Measurements from ENCODE around the gene FOXL3.

FOXL3 gene

DNA sequence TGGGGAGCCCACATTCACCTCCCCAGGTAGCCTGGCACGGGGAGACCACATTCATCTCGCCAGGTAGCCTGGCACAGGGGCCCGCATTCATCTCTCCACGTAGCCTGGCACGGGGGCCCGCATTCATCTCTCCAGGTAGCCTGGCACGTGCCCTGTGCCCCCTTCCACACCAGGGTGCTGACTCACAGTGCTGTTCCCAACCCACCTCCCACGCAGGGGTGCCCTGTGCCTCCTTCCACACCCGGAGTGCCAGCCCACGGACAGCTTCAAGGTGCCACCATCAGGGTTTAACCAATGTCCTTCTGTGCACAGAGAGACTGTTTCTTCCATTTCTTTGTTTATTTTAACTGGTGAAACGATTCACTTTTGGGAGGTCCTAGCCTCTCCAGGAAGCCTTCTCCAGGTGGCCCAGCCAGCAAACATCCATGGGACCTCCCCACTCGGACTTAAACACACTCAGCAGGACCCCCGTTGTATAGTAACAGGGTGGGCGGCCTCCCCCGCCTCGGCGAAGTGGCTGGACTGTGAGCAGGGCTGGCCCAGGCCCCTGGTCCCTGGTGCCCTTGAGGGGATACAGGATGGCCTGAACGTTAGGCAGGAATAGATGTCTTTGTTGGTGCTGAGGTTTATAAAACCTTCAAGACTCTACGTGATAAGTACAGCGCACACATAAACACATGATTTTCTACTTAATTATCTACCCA lies 41.1 kb upstream of the FOXL3 start:
- Histone ChIP-seq H3K27me3 (ENCODE audit: control insufficient read depth, insufficient read depth, low read length) (no peaks in the 10 kb centered on the region), H3K4me1 (ENCODE audit: control insufficient read depth, insufficient read depth, low read length) (no peaks in the 10 kb centered on the region), H3K4me3 (ENCODE audit: low read depth, low read length) (no peak overlapping the region), H3K9ac (ENCODE audit: low read depth, low read length) (no peak overlapping the region), H3K36me3 (ENCODE audit: control insufficient read depth, insufficient read depth, low read length) (peaks cover 54% of the 10 kb centered on the region), H3K27ac (ENCODE audit: low read depth, low read length) (no peak overlapping the region), H3K9me3 (ENCODE audit: control insufficient read depth, insufficient read depth, low read length) (no peaks in the 10 kb centered on the region)

DNA sequence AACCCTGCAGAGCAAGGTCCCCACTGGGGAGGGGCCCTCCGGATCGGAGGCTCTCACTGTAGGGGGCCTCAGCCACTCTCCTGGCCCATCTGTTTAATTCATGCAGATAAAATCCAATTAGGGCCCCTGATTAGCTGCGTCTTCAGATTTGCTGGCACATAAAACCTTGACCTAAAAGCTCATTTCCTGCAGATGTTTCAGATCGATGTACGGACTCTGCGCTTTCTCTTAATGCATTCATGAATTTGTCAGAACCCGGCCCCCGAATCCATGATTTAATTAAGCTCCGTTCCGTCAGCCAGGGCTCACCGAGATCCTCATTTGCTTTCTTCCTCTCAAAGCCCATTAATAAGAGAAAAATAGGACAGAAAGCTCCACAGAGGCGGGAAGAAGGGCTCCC lies 40.0 kb upstream of the FOXL3 start:
- peaks cover 54% of the 10 kb centered on the region for H3K36me3 ChIP-seq (ENCODE audit: control insufficient read depth, insufficient read depth, low read length)
- no peak overlapping the region for H3K9ac ChIP-seq (ENCODE audit: low read depth, low read length)
- no peak overlapping the region for H3K27ac ChIP-seq (ENCODE audit: low read depth, low read length)
- no peaks in the 10 kb centered on the region for H3K9me3 ChIP-seq (ENCODE audit: control insufficient read depth, insufficient read depth, low read length)
- H3K4me3 ChIP-seq (ENCODE audit: low read depth, low read length): no peak overlapping the region
- no peaks in the 10 kb centered on the region for H3K4me1 ChIP-seq (ENCODE audit: control insufficient read depth, insufficient read depth, low read length)
- no peaks in the 10 kb centered on the region for H3K27me3 ChIP-seq (ENCODE audit: control insufficient read depth, insufficient read depth, low read length)

DNA sequence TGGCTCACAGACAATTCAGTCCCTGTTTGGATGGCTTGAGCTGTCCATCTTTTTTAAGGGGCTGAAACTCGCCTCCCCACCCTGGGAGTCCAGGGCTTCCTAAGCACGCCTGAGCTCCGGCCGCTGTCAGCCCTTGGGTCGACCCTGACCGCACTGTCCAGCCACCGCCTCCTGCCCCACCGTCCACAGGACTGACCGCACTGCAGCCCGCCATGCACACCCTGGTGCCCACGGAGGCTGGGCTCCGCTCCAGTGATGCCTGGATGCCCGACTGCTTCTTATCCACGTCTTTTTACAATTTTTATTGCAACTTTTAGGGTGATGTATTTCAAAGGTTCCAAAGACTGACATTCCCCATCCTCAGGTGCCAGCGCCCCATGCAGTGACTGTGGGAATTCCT lies 39.4 kb upstream of the FOXL3 start:
- Histone ChIP-seq H3K9ac (ENCODE audit: low read depth, low read length) (no peak overlapping the region), H3K36me3 (ENCODE audit: control insufficient read depth, insufficient read depth, low read length) (peaks cover 60% of the 10 kb centered on the region), H3K4me1 (ENCODE audit: control insufficient read depth, insufficient read depth, low read length) (no peaks in the 10 kb centered on the region), H3K9me3 (ENCODE audit: control insufficient read depth, insufficient read depth, low read length) (no peaks in the 10 kb centered on the region), H3K4me3 (ENCODE audit: low read depth, low read length) (no peak overlapping the region), H3K27me3 (ENCODE audit: control insufficient read depth, insufficient read depth, low read length) (no peaks in the 10 kb centered on the region), H3K27ac (ENCODE audit: low read depth, low read length) (no peak overlapping the region)

DNA sequence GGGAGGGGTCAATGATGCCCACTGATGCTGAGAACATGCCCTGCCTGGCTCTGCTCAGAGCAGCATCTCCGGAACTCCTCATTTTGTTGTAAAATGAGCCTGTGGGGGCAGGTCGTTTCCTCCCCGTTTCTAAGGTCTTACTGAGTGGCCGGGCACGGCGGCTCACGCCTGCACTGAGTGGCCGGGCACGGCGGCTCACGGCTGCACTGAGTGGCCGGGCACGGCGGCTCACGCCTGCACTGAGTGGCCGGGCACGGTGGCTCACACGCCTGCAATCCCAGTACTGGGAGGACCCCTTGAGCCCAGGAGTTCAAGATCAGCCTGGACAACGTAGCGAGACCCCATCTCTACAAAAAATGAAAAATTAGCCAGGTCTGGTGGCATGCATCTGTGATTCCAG lies 39.0 kb upstream of the FOXL3 start:
- Histone ChIP-seq H3K4me1 (ENCODE audit: control insufficient read depth, insufficient read depth, low read length) (no peaks in the 10 kb centered on the region), H3K27ac (ENCODE audit: low read depth, low read length) (no peak overlapping the region), H3K9me3 (ENCODE audit: control insufficient read depth, insufficient read depth, low read length) (no peaks in the 10 kb centered on the region), H3K4me3 (ENCODE audit: low read depth, low read length) (no peak overlapping the region), H3K27me3 (ENCODE audit: control insufficient read depth, insufficient read depth, low read length) (no peaks in the 10 kb centered on the region), H3K9ac (ENCODE audit: low read depth, low read length) (no peak overlapping the region), H3K36me3 (ENCODE audit: control insufficient read depth, insufficient read depth, low read length) (peaks cover 60% of the 10 kb centered on the region)

DNA sequence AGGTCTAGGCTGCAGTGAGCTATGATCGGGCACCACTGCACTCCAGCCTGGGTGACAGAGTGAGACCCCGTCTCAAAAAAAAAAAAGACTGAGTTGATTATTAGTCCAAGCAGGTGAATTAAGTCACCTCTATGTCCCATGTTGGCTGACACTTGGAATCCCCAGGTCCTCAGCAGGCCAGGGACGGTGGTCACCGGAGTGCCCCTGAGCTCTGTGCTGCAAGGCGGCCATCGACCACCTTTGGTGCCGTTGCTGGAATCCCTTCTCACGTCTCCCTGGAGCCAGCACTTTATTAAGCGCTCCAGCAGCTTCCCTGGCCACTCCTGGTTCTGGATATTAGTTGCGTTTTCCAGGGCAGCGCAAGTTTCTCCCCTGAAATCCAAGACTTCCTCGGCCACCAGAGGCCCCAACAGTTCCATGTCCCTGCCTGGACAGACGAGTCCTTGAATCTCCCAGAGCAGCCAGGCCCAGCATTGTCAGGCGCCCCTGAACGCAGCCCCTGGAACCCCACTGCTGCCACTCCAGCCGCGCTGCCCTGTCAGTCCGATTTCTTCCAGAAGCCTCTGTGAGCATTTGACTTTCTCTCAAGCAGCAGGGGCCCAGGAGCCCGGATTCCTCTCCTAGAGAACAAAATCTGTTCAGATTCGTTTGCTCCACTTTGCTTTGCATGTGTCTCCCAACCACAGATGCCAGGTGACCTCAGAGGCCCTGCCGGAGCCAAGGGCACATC lies 38.4 kb upstream of the FOXL3 start:
- Histone ChIP-seq H3K9ac (ENCODE audit: low read depth, low read length) (no peak overlapping the region), H3K27ac (ENCODE audit: low read depth, low read length) (no peak overlapping the region), H3K27me3 (ENCODE audit: control insufficient read depth, insufficient read depth, low read length) (no peaks in the 10 kb centered on the region), H3K4me3 (ENCODE audit: low read depth, low read length) (no peak overlapping the region), H3K36me3 (ENCODE audit: control insufficient read depth, insufficient read depth, low read length) (peaks cover 60% of the 10 kb centered on the region), H3K4me1 (ENCODE audit: control insufficient read depth, insufficient read depth, low read length) (no peaks in the 10 kb centered on the region), H3K9me3 (ENCODE audit: control insufficient read depth, insufficient read depth, low read length) (peaks cover 5% of the 10 kb centered on the region)

DNA sequence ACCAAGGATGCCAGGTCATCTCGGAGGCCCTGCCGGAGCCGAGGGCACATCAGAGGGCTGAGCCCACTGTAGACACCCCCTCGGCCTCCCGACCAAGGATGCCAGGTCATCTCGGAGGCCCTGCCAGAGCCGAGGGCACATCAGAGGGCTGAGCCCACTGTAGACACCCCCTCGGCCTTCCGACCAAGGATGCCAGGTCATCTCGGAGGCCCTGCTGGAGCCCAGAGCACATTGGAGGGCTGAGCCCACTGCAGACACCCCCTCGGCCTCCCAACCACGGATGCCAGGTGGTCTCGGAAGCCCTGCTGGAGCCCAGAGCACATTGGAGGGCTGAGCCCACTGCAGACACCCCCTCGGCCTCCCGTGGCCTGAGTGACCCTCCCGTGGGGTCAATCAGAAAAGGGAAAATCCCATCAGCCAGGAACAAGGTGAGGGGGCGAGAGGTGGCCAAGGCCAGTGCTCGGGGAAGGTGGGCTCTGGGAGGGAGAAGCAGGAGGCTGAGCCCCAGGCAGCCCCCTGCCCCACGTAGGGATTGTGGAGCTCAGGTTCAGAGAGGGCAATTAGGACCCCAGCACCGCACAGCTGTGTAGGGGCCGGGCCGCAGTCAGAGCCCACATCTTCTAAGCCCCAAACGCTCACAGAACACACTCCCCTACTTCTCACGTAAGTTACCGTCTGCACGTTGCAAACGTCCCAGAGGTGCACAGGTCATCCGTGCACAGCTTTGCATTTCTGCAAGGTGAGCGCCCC lies 37.6 kb upstream of the FOXL3 start:
- H3K4me1 ChIP-seq (ENCODE audit: control insufficient read depth, insufficient read depth, low read length): no peaks in the 10 kb centered on the region
- H3K9me3 ChIP-seq (ENCODE audit: control insufficient read depth, insufficient read depth, low read length): peaks cover 13% of the 10 kb centered on the region
- no peak overlapping the region for H3K27ac ChIP-seq (ENCODE audit: low read depth, low read length)
- H3K36me3 ChIP-seq (ENCODE audit: control insufficient read depth, insufficient read depth, low read length): peaks cover 66% of the 10 kb centered on the region
- no peak overlapping the region for H3K9ac ChIP-seq (ENCODE audit: low read depth, low read length)
- no peaks in the 10 kb centered on the region for H3K27me3 ChIP-seq (ENCODE audit: control insufficient read depth, insufficient read depth, low read length)
- H3K4me3 ChIP-seq (ENCODE audit: low read depth, low read length): no peak overlapping the region

DNA sequence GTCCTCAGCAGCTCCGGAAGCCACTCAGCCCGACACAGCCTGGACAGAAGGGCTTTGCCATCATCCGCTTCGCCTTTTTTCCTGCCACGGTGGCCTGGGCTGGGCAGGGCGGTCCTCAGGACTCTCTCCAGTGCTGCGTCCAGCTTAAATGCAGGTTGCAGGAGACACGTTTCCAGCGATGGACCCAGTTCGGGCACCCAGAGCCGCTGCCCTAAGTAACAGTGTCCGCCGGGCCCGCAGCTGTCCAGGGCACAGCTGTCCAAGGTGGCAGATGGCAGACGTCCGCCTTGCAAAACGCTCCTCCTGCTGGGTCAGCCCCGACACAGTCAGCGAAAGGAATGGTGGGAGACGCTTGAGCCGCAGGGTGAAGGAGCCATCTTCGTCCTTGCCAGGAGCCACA lies 37.0 kb upstream of the FOXL3 start:
- no peaks in the 10 kb centered on the region for H3K4me1 ChIP-seq (ENCODE audit: control insufficient read depth, insufficient read depth, low read length)
- H3K27me3 ChIP-seq (ENCODE audit: control insufficient read depth, insufficient read depth, low read length): no peaks in the 10 kb centered on the region
- no peak overlapping the region for H3K4me3 ChIP-seq (ENCODE audit: low read depth, low read length)
- H3K36me3 ChIP-seq (ENCODE audit: control insufficient read depth, insufficient read depth, low read length): peaks cover 66% of the 10 kb centered on the region
- no peak overlapping the region for H3K9ac ChIP-seq (ENCODE audit: low read depth, low read length)
- peaks cover 15% of the 10 kb centered on the region for H3K9me3 ChIP-seq (ENCODE audit: control insufficient read depth, insufficient read depth, low read length)
- no peak overlapping the region for H3K27ac ChIP-seq (ENCODE audit: low read depth, low read length)

DNA sequence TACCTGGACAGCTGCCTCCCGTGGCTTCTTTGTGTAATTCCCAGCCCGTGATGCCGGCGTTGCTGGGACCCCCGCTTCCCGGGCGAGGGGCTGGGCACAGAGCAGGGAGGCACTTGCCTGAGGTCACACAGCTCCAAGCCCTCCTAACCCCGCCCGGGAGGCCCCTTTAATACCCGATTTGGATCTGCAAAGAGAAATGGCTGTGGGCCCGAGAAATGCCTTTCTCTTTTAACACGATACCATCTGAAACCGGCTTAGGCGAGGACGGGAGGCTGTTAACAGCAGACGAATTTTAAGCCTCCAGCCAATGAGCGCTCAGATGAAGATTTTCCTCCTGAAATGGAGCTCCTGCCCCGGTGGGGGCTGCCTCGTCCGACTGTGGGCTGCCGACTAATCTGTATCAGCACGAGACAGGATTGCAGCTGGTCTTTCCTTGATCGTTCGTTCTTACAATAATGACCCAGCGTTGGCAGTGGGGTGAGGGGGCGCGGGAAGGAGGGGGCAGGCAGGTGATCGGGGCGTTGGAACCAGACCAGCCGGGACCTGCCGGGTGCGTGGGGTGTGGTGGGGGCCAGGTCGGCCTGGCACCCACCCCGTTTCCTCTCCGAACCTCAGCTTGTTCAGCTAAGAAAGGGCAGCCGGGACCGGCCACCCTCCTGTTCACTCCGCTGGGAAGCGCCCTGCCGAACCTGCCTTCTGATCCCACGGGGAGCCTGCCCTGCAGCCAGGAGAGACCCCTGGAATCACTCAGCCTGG lies 36.2 kb upstream of the FOXL3 start:
- Histone ChIP-seq H3K9me3 (ENCODE audit: control insufficient read depth, insufficient read depth, low read length) (peaks cover 15% of the 10 kb centered on the region), H3K27ac (ENCODE audit: low read depth, low read length) (no peak overlapping the region), H3K4me3 (ENCODE audit: low read depth, low read length) (no peak overlapping the region), H3K27me3 (ENCODE audit: control insufficient read depth, insufficient read depth, low read length) (no peaks in the 10 kb centered on the region), H3K9ac (ENCODE audit: low read depth, low read length) (no peak overlapping the region), H3K36me3 (ENCODE audit: control insufficient read depth, insufficient read depth, low read length) (peaks cover 67% of the 10 kb centered on the region), H3K4me1 (ENCODE audit: control insufficient read depth, insufficient read depth, low read length) (no peaks in the 10 kb centered on the region)

DNA sequence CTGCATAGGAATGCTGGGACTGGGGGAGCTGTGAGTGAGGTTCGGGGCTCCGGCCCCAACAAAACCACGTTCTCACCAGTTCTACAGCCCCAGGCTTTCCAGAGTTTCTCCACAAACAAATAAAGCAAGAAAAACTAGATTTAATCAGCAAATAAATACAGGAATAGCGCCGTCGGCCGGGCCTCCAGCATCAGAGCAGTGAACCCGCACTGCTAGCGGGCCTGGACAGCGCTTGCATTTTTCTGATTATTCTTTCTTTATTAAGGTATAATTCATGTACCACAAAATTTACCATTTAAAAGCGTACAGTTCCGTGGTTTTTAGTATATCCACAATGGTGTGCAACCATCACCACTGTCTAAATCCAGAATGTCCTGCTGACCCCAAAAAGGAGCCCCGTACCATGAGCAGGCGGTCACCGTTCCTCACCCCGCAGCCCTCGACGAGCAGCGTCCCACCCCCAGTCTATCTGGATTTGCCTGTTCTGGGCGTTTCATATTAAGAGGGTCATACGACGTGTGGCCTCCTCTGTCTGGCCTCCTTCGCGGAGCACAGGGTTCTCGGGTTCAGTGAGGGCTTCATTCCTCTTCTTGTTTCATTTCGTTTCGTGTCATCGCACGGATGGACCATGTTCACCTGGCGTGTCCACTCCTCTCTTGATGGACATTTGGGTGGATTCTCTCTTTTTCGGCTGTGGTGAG lies 35.5 kb upstream of the FOXL3 start:
- Histone ChIP-seq H3K9me3 (ENCODE audit: control insufficient read depth, insufficient read depth, low read length) (peaks cover 22% of the 10 kb centered on the region), H3K4me1 (ENCODE audit: control insufficient read depth, insufficient read depth, low read length) (no peaks in the 10 kb centered on the region), H3K27me3 (ENCODE audit: control insufficient read depth, insufficient read depth, low read length) (no peaks in the 10 kb centered on the region), H3K9ac (ENCODE audit: low read depth, low read length) (no peak overlapping the region), H3K4me3 (ENCODE audit: low read depth, low read length) (no peak overlapping the region), H3K27ac (ENCODE audit: low read depth, low read length) (no peak overlapping the region), H3K36me3 (ENCODE audit: control insufficient read depth, insufficient read depth, low read length) (peaks cover 68% of the 10 kb centered on the region)

DNA sequence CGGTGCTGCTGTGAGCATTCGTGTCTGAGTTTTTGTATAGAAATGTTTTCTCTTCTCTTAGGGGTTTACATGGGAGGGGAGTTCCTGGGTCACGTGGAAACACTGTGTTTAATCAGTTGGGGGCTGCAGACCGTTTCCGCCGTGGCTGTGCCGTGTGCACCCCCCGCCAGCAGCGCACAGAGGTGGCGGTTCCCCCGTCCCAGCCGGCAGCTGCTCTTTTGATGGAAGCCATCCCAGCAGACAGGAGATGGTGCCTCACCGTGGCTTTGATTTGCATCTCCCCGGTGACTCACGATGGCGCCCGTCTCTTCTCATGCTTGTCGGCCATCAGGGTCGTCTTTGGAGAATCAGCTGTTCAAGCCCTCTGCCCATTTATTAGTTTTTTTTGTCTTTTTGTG lies 34.9 kb upstream of the FOXL3 start:
- Histone ChIP-seq H3K4me1 (ENCODE audit: control insufficient read depth, insufficient read depth, low read length) (no peaks in the 10 kb centered on the region), H3K9ac (ENCODE audit: low read depth, low read length) (no peak overlapping the region), H3K27me3 (ENCODE audit: control insufficient read depth, insufficient read depth, low read length) (no peaks in the 10 kb centered on the region), H3K36me3 (ENCODE audit: control insufficient read depth, insufficient read depth, low read length) (peaks cover 71% of the 10 kb centered on the region), H3K9me3 (ENCODE audit: control insufficient read depth, insufficient read depth, low read length) (peaks cover 28% of the 10 kb centered on the region), H3K4me3 (ENCODE audit: low read depth, low read length) (no peak overlapping the region), H3K27ac (ENCODE audit: low read depth, low read length) (no peak overlapping the region)
